GM21367 (cell line): ENCODE results near the gene GPX1.
A peak's percentile ranks its signal among the peaks of the same experiment; 100 is the strongest.
"Not testable (repeated sequence)": the region's sequence is repeated elsewhere in the genome, so short reads cannot be mapped to it uniquely, and the experiment has no call there.

Source experiments
- ATAC-seq: cut with Tn5 transposase; IDR thresholded peaks from one replicate; pipeline ENCODE4 v1.9.1; 2021; ENCODE audit not compliant: unreplicated experiment

The GPX1 gene

GRCh38 chr3:49358217-49358883 is at the start of gene GPX1:
TSS of gene GPX1 (minus strand) at chr3:49358353. CDS start at chr3:49358278, 75 bp downstream.
- ATAC-seq, result peak; percentile 64

- no peak for ATAC-seq
Observed at GRCh38 chr3:49406571-49407565, 48.7 kb upstream of the GPX1 start.

GRCh38 chr3:49405570-49405969 is 47.4 kb upstream of the GPX1 start:
- ATAC-seq, result not testable (repeated sequence)

GRCh38 chr3:49403891-49404290 is 45.7 kb upstream of the GPX1 start:
- no peak for ATAC-seq

GRCh38 chr3:49401766-49402165 is 43.6 kb upstream of the GPX1 start:
- ATAC-seq, result no peak

- no peak for ATAC-seq
Observed at GRCh38 chr3:49399461-49399860, 41.3 kb upstream of the GPX1 start.

- ATAC-seq, result no peak
Observed at GRCh38 chr3:49397470-49397869, 39.3 kb upstream of the GPX1 start.

- not testable (repeated sequence) for ATAC-seq
Observed at GRCh38 chr3:49391310-49391709, 33.2 kb upstream of the GPX1 start.

- ATAC-seq, result no peak
Observed at GRCh38 chr3:49389297-49389696, 31.1 kb upstream of the GPX1 start.

- ATAC-seq, result no peak
Observed at GRCh38 chr3:49388289-49388820, 30.2 kb upstream of the GPX1 start.

- no peak for ATAC-seq
Observed at GRCh38 chr3:49387721-49388120, 29.6 kb upstream of the GPX1 start.

GRCh38 chr3:49386056-49386756 is 28.1 kb upstream of the GPX1 start:
- no peak for ATAC-seq

- ATAC-seq, result no peak
Observed at GRCh38 chr3:49385617-49386016, 27.5 kb upstream of the GPX1 start.

GRCh38 chr3:49383387-49383786 is 25.2 kb upstream of the GPX1 start:
- no peak for ATAC-seq

GRCh38 chr3:49378249-49378895 is 20.2 kb upstream of the GPX1 start:
- no peak for ATAC-seq

GRCh38 chr3:49377483-49377882 is 19.3 kb upstream of the GPX1 start:
- no peak for ATAC-seq

- no peak for ATAC-seq
Observed at GRCh38 chr3:49371946-49372345, 13.8 kb upstream of the GPX1 start.

GRCh38 chr3:49370585-49371290 is 12.6 kb upstream of the GPX1 start:
- ATAC-seq, result no peak

- ATAC-seq, result no peak
Observed at GRCh38 chr3:49362561-49362960, 4.4 kb upstream of the GPX1 start.

- no peak for ATAC-seq
Observed at GRCh38 chr3:49359623-49360022, 1.5 kb upstream of the GPX1 start.
